SK-N-SH (cell line): ENCODE data around the gene CTNNA3. TPM values are rescaled to one million over a fixed set of nuclear protein-coding genes. Genes with fewer than 3 reads are reported as not detected.

Experiments
- CTCF ChIA-PET: fragments of 300-600, 350-600 bp; formaldehyde crosslinking; extraction: SDS; loops from one replicate; lab custom pipeline; 2021; lab: Yijun Ruan, JAX
- POLR2A ChIA-PET: fragments of 350-600 bp; sonication (Branson Sonifier 250); formaldehyde crosslinking; extraction: SDS; loops from one replicate; lab custom pipeline; 2020; ENCODE audit warnings: antibody characterized with exemption, inconsistent platforms; lab: Yijun Ruan, JAX
- DNase-seq: peaks from one replicate; pipeline ENCODE4 v3.0.0; 2012
- H2AFZ ChIP-seq: fragments of 200-600 bp; sonication (generic); 2 replicates; pipeline ENCODE4 v1.8.1; 2016; ENCODE audit warnings: antibody characterized with exemption, mild to moderate bottlenecking, low read depth
- H3F3A ChIP-seq: fragments of 200-600 bp; sonication (generic); replicated peaks from 2 replicates; pipeline ENCODE3; 2016; ENCODE audit warnings: antibody characterized with exemption, mild to moderate bottlenecking; ENCODE audit not compliant: insufficient read depth
- H3K27ac ChIP-seq, 2 experiments: fragments of 200-500 bp in 1 of 2; fragments of 200-600 bp in 1 of 2; sonication (Bioruptor generic) in 1 of 2; sonication (generic), shearing (Covaris generic) in 1 of 2; 2 replicates each; pipeline versions ENCODE4 v1.5.1 to v1.6.1; 2014 to 2016; ENCODE audit warnings: low read depth in 2 of 2, inconsistent platforms in 1 of 2, low read length in 1 of 2, mild to moderate bottlenecking in 1 of 2, mixed read lengths in 1 of 2
- H3K27me3 ChIP-seq: fragments of 200-600 bp; sonication (generic), shearing (Covaris generic); 2 replicates; pipeline ENCODE4 v1.6.1; 2016; ENCODE audit warnings: mixed run types; ENCODE audit not compliant: insufficient read depth
- H3K36me3 ChIP-seq, 2 experiments: fragments of 200-500 bp in 1 of 2; fragments of 200-600 bp in 1 of 2; sonication (Bioruptor generic) in 1 of 2; sonication (generic) in 1 of 2; replicated peaks in 1 of 2; 2 replicates each; pipeline versions ENCODE3 to v1.5.1; 2014 to 2016; ENCODE audit warnings: low read length in 1 of 2, mild to moderate bottlenecking in 1 of 2; ENCODE audit not compliant: insufficient read depth in 2 of 2, control insufficient read depth in 1 of 2
- H3K4me1 ChIP-seq, 2 experiments: fragments of 200-500 bp in 1 of 2; fragments of 200-600 bp in 1 of 2; sonication (Bioruptor generic) in 1 of 2; sonication (generic), shearing (Covaris generic) in 1 of 2; 2 replicates each; pipeline versions ENCODE4 v1.5.1 to v1.6.1; 2014 to 2016; ENCODE audit warnings: low read depth in 1 of 2, low read length in 1 of 2, mixed run types in 1 of 2; ENCODE audit not compliant: insufficient read depth in 2 of 2, control insufficient read depth in 1 of 2
- H3K4me2 ChIP-seq: fragments of 200-600 bp; sonication (generic), shearing (Covaris generic); 2 replicates; pipeline ENCODE4 v1.6.1; 2017; ENCODE audit warnings: mixed run types
- H3K4me3 ChIP-seq, 2 experiments: fragments of 200-500 bp in 1 of 2; fragments of 200-600 bp in 1 of 2; sonication (Bioruptor generic) in 1 of 2; sonication (generic), shearing (Covaris generic) in 1 of 2; 2 replicates each; pipeline versions ENCODE4 v1.5.1 to v1.8.1; 2014 to 2016; ENCODE audit warnings: low read depth in 2 of 2, inconsistent platforms in 1 of 2, low read length in 1 of 2, mild to moderate bottlenecking in 1 of 2, mixed read lengths in 1 of 2, moderate library complexity in 1 of 2
- H3K79me2 ChIP-seq: fragments of 200-600 bp; sonication (generic); 2 replicates; pipeline ENCODE4 v1.8.1; 2017; ENCODE audit warnings: mild to moderate bottlenecking; ENCODE audit not compliant: insufficient read depth
- H3K9ac ChIP-seq: fragments of 200-600 bp; sonication (generic); 2 replicates; pipeline ENCODE4 v1.6.1; 2017; ENCODE audit warnings: mixed run types
- H3K9me2 ChIP-seq: fragments of 200-600 bp; sonication (generic); 2 replicates; pipeline ENCODE4 v1.6.1; 2017; ENCODE audit warnings: mixed run types
- H3K9me3 ChIP-seq: fragments of 200-600 bp; sonication (generic); 2 replicates; pipeline ENCODE4 v1.6.1; 2017; ENCODE audit warnings: mixed run types, mild to moderate bottlenecking, moderate library complexity
- H4K20me1 ChIP-seq: fragments of 200-600 bp; sonication (generic); 2 replicates; pipeline ENCODE4 v1.6.1; 2017; ENCODE audit warnings: mild to moderate bottlenecking, mixed run types; ENCODE audit not compliant: insufficient read depth
- ELF1 ChIP-seq: IDR thresholded peaks from 2 replicates; pipeline ENCODE4 v1.4.0; 2012
- EP300 ChIP-seq, 2 experiments: IDR thresholded peaks; 2 replicates each; pipeline versions ENCODE4 v1.4.0 to v1.6.1; 2012; ENCODE audit warnings: borderline replicate concordance in 1 of 2, low read depth in 1 of 2, low read length in 1 of 2
- FOSL2 ChIP-seq: IDR thresholded peaks from 2 replicates; pipeline ENCODE4 v1.4.0; 2012; ENCODE audit warnings: low read depth, mild to moderate bottlenecking, moderate library complexity, borderline replicate concordance
- FOXJ3 ChIP-seq: sonication (generic); formaldehyde crosslinking; IDR thresholded peaks from 2 replicates; pipeline ENCODE4 v1.5.1; 2020; ENCODE audit warnings: mild to moderate bottlenecking, missing genetic modification reagents
- GABPA ChIP-seq: IDR thresholded peaks from 2 replicates; pipeline ENCODE4 v1.4.0; 2012; ENCODE audit warnings: low read depth, mild to moderate bottlenecking
- GATA2 ChIP-seq: sonication (generic); formaldehyde crosslinking; IDR thresholded peaks from 2 replicates; pipeline ENCODE4 v1.5.0; 2020; ENCODE audit warnings: mild to moderate bottlenecking, missing genetic modification reagents
- JUND ChIP-seq: IDR thresholded peaks from 2 replicates; pipeline ENCODE4 v1.4.0; 2012
- NRF1 ChIP-seq: IDR thresholded peaks from 2 replicates; pipeline ENCODE4 v1.6.1; 2012; ENCODE audit warnings: low read depth, mild to moderate bottlenecking, low read length
- POLR2AphosphoS5 ChIP-seq: IDR thresholded peaks from 2 replicates; pipeline ENCODE4 v1.6.1; 2012; ENCODE audit warnings: low read depth, low read length
- RCOR1 ChIP-seq: fragments of 150-350 bp; IDR thresholded peaks from 2 replicates; pipeline ENCODE4 v1.6.1; 2017; ENCODE audit warnings: antibody characterized with exemption, low read length
- SMC3 ChIP-seq: IDR thresholded peaks from 2 replicates; pipeline ENCODE4 v1.6.1; 2012; ENCODE audit warnings: low read depth, low read length, improper control_type of control experiment
- TCF12 ChIP-seq: IDR thresholded peaks from 2 replicates; pipeline ENCODE4 v1.4.0; 2012
- YY1 ChIP-seq: IDR thresholded peaks from 2 replicates; pipeline ENCODE4 v1.4.0; 2012; ENCODE audit warnings: low read depth, mild to moderate bottlenecking
- polyA plus RNA-seq, 3 experiments: library from polyadenylated mRNA; depleted of rRNA; stranded (reverse); fragments of >200 nt; gene quantifications; 2 replicates each; pipeline ENCODE4 v1.2.3, GENCODE V29; 2012
- small RNA-seq, 7 experiments: library from RNA; depleted of rRNA; stranded (forward); fragments of <200 nt; gene quantifications; one replicate each; pipeline ENCODE3, GENCODE V24; 2012
- TF ChIP-seq, protein P1 (sequence below): IDR thresholded peaks from 2 replicates; pipeline ENCODE4 v1.4.0; 2012; ENCODE audit warnings: low read depth, borderline replicate concordance
- TF ChIP-seq, protein P2 (sequence below): fragments of 200-600 bp; sonication (generic); IDR thresholded peaks from 2 replicates; pipeline ENCODE4 v1.6.1; 2017; ENCODE audit warnings: antibody characterized with exemption, mild to moderate bottlenecking, moderate library complexity
- TF ChIP-seq, protein P3 (sequence below): IDR thresholded peaks from 2 replicates; pipeline ENCODE4 v1.4.0; 2012; ENCODE audit warnings: low read depth
- TF ChIP-seq, protein P4 (sequence below): IDR thresholded peaks from 2 replicates; pipeline ENCODE4 v1.4.0; 2012; ENCODE audit warnings: low read depth, borderline replicate concordance
- TF ChIP-seq, protein P5 (sequence below): fragments of 150-350 bp; IDR thresholded peaks from 2 replicates; pipeline ENCODE4 v1.6.1; 2017; ENCODE audit warnings: antibody characterized with exemption, low read length, low read depth, borderline replicate concordance

CTNNA3 gene
- polyA plus RNA-seq, 1 of the 3 experiments (the other 2 are of a cell fraction), result not detected

DNA sequence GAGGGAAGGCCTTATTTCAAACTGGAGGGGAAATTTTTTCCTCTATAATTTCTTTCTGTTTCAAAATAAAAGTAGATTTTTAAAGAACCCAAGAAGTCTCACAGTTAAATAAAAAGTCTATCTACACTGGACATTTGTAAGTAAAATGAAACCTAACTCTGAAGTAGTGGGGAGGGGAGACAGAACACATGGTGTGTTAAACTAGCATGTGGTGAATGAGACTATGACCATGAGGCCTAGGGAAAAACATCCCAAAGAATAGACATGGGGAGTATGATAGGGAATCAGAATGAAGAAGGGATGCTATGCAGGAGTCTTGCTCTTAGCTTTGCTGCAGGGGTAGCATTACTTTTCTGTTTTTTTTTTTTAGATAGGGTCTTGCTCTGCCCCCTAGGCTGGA lies 1831.5 kb downstream of the CTNNA3 start (continued):
- TF ChIP-seq, protein P1, sequence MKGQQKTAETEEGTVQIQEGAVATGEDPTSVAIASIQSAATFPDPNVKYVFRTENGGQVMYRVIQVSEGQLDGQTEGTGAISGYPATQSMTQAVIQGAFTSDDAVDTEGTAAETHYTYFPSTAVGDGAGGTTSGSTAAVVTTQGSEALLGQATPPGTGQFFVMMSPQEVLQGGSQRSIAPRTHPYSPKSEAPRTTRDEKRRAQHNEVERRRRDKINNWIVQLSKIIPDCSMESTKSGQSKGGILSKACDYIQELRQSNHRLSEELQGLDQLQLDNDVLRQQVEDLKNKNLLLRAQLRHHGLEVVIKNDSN, result no peak
- TF ChIP-seq SMC3 (no peak), JUND (no peak)
- TF ChIP-seq, all 33 proteins: peak for 0

DNA sequence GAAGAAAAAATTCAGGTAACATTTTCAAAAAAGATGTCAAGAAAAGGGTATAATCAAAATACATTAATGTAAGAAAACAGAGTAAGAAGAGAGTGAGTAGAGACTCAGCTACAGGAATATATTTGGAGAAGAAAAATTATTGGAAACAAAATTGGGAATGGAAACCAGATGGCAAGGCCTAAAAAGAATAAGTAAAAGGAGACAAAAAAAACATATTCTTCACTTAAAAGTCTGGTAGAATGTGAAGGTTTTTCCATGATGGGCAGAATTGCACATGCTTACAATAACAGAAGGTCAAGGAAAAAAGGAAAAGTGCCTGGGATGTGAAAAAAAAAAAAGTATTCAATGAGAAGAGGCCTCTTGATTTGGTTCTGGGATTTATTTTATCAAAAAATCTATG lies 1832.0 kb downstream of the CTNNA3 start:
- H3K9ac ChIP-seq, result no peak overlapping the region
- CTCF ChIA-PET, result no interaction called here
- H3K27me3 ChIP-seq, result no peaks in the 10 kb centered on the region
- POLR2A ChIA-PET, result no interaction called here
- no peaks in the 10 kb centered on the region for H3K79me2 ChIP-seq
- H3K4me1 ChIP-seq, result no peaks in the 10 kb centered on the region
- TF ChIP-seq, protein P2, sequence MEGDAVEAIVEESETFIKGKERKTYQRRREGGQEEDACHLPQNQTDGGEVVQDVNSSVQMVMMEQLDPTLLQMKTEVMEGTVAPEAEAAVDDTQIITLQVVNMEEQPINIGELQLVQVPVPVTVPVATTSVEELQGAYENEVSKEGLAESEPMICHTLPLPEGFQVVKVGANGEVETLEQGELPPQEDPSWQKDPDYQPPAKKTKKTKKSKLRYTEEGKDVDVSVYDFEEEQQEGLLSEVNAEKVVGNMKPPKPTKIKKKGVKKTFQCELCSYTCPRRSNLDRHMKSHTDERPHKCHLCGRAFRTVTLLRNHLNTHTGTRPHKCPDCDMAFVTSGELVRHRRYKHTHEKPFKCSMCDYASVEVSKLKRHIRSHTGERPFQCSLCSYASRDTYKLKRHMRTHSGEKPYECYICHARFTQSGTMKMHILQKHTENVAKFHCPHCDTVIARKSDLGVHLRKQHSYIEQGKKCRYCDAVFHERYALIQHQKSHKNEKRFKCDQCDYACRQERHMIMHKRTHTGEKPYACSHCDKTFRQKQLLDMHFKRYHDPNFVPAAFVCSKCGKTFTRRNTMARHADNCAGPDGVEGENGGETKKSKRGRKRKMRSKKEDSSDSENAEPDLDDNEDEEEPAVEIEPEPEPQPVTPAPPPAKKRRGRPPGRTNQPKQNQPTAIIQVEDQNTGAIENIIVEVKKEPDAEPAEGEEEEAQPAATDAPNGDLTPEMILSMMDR, result no peak
- TF ChIP-seq, protein P3, sequence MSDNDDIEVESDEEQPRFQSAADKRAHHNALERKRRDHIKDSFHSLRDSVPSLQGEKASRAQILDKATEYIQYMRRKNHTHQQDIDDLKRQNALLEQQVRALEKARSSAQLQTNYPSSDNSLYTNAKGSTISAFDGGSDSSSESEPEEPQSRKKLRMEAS, result no peak
- TF ChIP-seq EP300 (IDR thresholded peaks at IDR 0.05; ENCODE audit: borderline replicate concordance in 1 of 2, low read depth in 1 of 2, low read length in 1 of 2) (no peak), GATA2 (no peak), FOXJ3 (no peak), TCF12 (no peak), SMC3 (no peak), NRF1 (no peak), ELF1 (no peak), POLR2AphosphoS5 (no peak), FOSL2 (no peak), GABPA (no peak), JUND (no peak), YY1 (no peak), RCOR1 (no peak)
- TF ChIP-seq, protein P4, sequence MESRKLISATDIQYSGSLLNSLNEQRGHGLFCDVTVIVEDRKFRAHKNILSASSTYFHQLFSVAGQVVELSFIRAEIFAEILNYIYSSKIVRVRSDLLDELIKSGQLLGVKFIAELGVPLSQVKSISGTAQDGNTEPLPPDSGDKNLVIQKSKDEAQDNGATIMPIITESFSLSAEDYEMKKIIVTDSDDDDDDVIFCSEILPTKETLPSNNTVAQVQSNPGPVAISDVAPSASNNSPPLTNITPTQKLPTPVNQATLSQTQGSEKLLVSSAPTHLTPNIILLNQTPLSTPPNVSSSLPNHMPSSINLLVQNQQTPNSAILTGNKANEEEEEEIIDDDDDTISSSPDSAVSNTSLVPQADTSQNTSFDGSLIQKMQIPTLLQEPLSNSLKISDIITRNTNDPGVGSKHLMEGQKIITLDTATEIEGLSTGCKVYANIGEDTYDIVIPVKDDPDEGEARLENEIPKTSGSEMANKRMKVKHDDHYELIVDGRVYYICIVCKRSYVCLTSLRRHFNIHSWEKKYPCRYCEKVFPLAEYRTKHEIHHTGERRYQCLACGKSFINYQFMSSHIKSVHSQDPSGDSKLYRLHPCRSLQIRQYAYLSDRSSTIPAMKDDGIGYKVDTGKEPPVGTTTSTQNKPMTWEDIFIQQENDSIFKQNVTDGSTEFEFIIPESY, result no peak
- TF ChIP-seq, protein P1, result no peak
- TF ChIP-seq, protein P5, sequence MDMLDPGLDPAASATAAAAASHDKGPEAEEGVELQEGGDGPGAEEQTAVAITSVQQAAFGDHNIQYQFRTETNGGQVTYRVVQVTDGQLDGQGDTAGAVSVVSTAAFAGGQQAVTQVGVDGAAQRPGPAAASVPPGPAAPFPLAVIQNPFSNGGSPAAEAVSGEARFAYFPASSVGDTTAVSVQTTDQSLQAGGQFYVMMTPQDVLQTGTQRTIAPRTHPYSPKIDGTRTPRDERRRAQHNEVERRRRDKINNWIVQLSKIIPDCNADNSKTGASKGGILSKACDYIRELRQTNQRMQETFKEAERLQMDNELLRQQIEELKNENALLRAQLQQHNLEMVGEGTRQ, result no peak
- TF ChIP-seq, all 33 proteins: peak for 0
- no peaks in the 10 kb centered on the region for H4K20me1 ChIP-seq
- no peak for DNase-seq
- H3K27ac ChIP-seq, result no peak overlapping the region
- H3K9me2 ChIP-seq, result no peaks in the 10 kb centered on the region
- H3K4me2 ChIP-seq, result no peak overlapping the region
- H3K9me3 ChIP-seq, result no peaks in the 10 kb centered on the region
- no peaks in the 10 kb centered on the region for H3F3A ChIP-seq
- no peak overlapping the region for H2AFZ ChIP-seq
- no peaks in the 10 kb centered on the region for H3K36me3 ChIP-seq
- no peak overlapping the region for H3K4me3 ChIP-seq

Small RNAs within 50 kb of the gene (small RNA-seq; reads per million reads assigned to genes)
- gene AL607023.1 (0 reads per million in 7 experiments), gene MIR7151 (0 to 0.64 (median 0) reads per million in 7 experiments)

Other genes with a start within 250 kb of the CTNNA3 start
- 7.9 and 9.3 TPM in 2 replicates for gene DNAJC12, start 142.0 kb upstream of the CTNNA3 start, polyA plus RNA-seq (2012; rRNA removed)
- 6.0 and 7.0 TPM in 2 replicates for gene SIRT1, start 188.5 kb upstream of the CTNNA3 start, polyA plus RNA-seq (2012; rRNA removed)